Smooth muscle cell (in vitro differentiated cells): ENCODE measurements around the gene BCL2. TPM values are rescaled to one million over a fixed set of nuclear protein-coding genes. Genes with fewer than 3 reads are reported as not detected.

Experiments used
- DNase-seq: peaks from one replicate; lab custom pipeline; 2025; ENCODE audit not compliant: unreplicated experiment; lab: John Stamatoyannopoulos, UW
- H2AFZ ChIP-seq: fragments of 200-600 bp; sonication (generic); 2 replicates; pipeline ENCODE4 v1.6.0; 2016; ENCODE audit warnings: antibody characterized with exemption, low read depth, mild to moderate bottlenecking
- H3F3A ChIP-seq: fragments of 200-600 bp; sonication (generic); 2 replicates; pipeline ENCODE4 v1.6.0; 2017; ENCODE audit warnings: antibody characterized with exemption, low read depth
- H3K27ac ChIP-seq: fragments of 200-600 bp; sonication (generic); 2 replicates; pipeline ENCODE4 v1.5.1; 2016; ENCODE audit warnings: low read depth, mild to moderate bottlenecking
- H3K27me3 ChIP-seq: fragments of 200-600 bp; sonication (generic); 2 replicates; pipeline ENCODE4 v1.6.1; 2016; ENCODE audit warnings: low read depth, mild to moderate bottlenecking
- H3K36me3 ChIP-seq: fragments of 200-600 bp; sonication (generic); 2 replicates; pipeline ENCODE4 v1.5.1; 2016; ENCODE audit warnings: low read depth
- H3K4me1 ChIP-seq: fragments of 200-600 bp; sonication (generic); 2 replicates; pipeline ENCODE4 v1.5.1; 2016; ENCODE audit warnings: low read depth
- H3K4me2 ChIP-seq: fragments of 200-600 bp; sonication (generic); 2 replicates; pipeline ENCODE4 v1.6.0; 2016; ENCODE audit warnings: mild to moderate bottlenecking
- H3K4me3 ChIP-seq: fragments of 200-600 bp; sonication (generic); 2 replicates; pipeline ENCODE4 v1.5.1; 2016; ENCODE audit warnings: mild to moderate bottlenecking
- H3K79me2 ChIP-seq: fragments of 200-600 bp; sonication (generic); 2 replicates; pipeline ENCODE4 v1.6.0; 2016; ENCODE audit warnings: low read depth, mild to moderate bottlenecking
- H3K9ac ChIP-seq: fragments of 200-600 bp; sonication (generic); 2 replicates; pipeline ENCODE4 v1.6.0; 2016; ENCODE audit warnings: low read depth
- H3K9me3 ChIP-seq: fragments of 200-600 bp; sonication (generic); replicated peaks from 2 replicates; pipeline ENCODE4 v1.5.1; 2016; ENCODE audit warnings: low read depth
- H4K20me1 ChIP-seq: fragments of 200-600 bp; sonication (generic); 2 replicates; pipeline ENCODE4 v1.6.0; 2016; ENCODE audit warnings: low read depth
- CTCF ChIP-seq: fragments of 200-600 bp; sonication (generic); IDR thresholded peaks from 2 replicates; pipeline ENCODE4 v1.5.1; 2017; ENCODE audit warnings: borderline replicate concordance, mild to moderate bottlenecking, antibody characterized with exemption; ENCODE audit not compliant: insufficient read depth, poor library complexity, severe bottlenecking
- WGBS: methylation state at CpG from one replicate; pipeline ENCODE4 v1.1.7; 2016; ENCODE audit warnings: low lambda C conversion rate; 5-methylcytosine and 5-hydroxymethylcytosine counted together
- polyA plus RNA-seq: library from polyadenylated mRNA; unstranded; fragments of >200 nt; fragmentation: Nextera tagmentation; extraction: Ambion mirVana; gene quantifications from 2 replicates; pipeline ENCODE4 v1.2.1, GENCODE V29; 2016
- total RNA-seq: library from RNA; depleted of rRNA; stranded (reverse); fragments of >200 nt; gene quantifications from 2 replicates; pipeline ENCODE4 v1.2.3, GENCODE V29; 2014

BCL2 gene
- total and polyA plus RNA-seq, 2 experiments from 2014 or later, result 0.85 TPM; not detected in 1

GRCh38 chr18:63186520-63187222 is 132.9 kb downstream of the BCL2 start:
- H2AFZ ChIP-seq, result peak overlapping the region; percentile 42
- H3K9ac ChIP-seq, result no peak overlapping the region
- 63% methylated on average over 2 of the region's 2 CpGs for WGBS
- DNase-seq, result no peak
- no peaks in the 10 kb centered on the region for H3F3A ChIP-seq
- no peaks in the 10 kb centered on the region for H3K36me3 ChIP-seq
- no peak for TF ChIP-seq CTCF
- no peak overlapping the region for H3K4me3 ChIP-seq
- no peak overlapping the region for H3K27ac ChIP-seq
- H3K79me2 ChIP-seq, result no peaks in the 10 kb centered on the region
- H4K20me1 ChIP-seq, result no peaks in the 10 kb centered on the region
- H3K27me3 ChIP-seq, result peaks cover 28% of the 10 kb centered on the region
- no peaks in the 10 kb centered on the region for H3K9me3 ChIP-seq
- H3K4me1 ChIP-seq, result no peaks in the 10 kb centered on the region
- peak overlapping the region; percentile 5 for H3K4me2 ChIP-seq

GRCh38 chr18:63185984-63186383 is 133.6 kb downstream of the BCL2 start:
- Histone ChIP-seq H3F3A (no peaks in the 10 kb centered on the region), H3K27me3 (peaks cover 30% of the 10 kb centered on the region), H3K27ac (no peak overlapping the region), H3K4me2 (peak overlapping the region; percentile 5), H4K20me1 (no peaks in the 10 kb centered on the region), H3K4me1 (no peaks in the 10 kb centered on the region), H3K36me3 (no peaks in the 10 kb centered on the region), H2AFZ (no peak overlapping the region), H3K9ac (no peak overlapping the region), H3K4me3 (no peak overlapping the region), H3K9me3 (no peaks in the 10 kb centered on the region), H3K79me2 (no peaks in the 10 kb centered on the region)
- no peak for TF ChIP-seq CTCF
- WGBS, result 63% methylated on average over 2 of the region's 2 CpGs
- no peak for DNase-seq

GRCh38 chr18:63183952-63184770 is 135.4 kb downstream of the BCL2 start:
- H3K79me2 ChIP-seq, result no peaks in the 10 kb centered on the region
- no peak overlapping the region for H3K4me3 ChIP-seq
- H4K20me1 ChIP-seq, result no peaks in the 10 kb centered on the region
- H2AFZ ChIP-seq, result no peak overlapping the region
- no peak overlapping the region for H3K9ac ChIP-seq
- no peak overlapping the region for H3K27ac ChIP-seq
- H3K4me1 ChIP-seq, result no peaks in the 10 kb centered on the region
- no peak for TF ChIP-seq CTCF
- 87% methylated on average over 8 of the region's 8 CpGs for WGBS
- DNase-seq, result no peak
- peak overlapping the region; percentile 1 for H3K4me2 ChIP-seq
- no peaks in the 10 kb centered on the region for H3K9me3 ChIP-seq
- peaks cover 46% of the 10 kb centered on the region for H3K27me3 ChIP-seq
- no peaks in the 10 kb centered on the region for H3F3A ChIP-seq
- H3K36me3 ChIP-seq, result no peaks in the 10 kb centered on the region
